ENCODE data around the gene TRIM33.

Gene TRIM33

GRCh38 chr1:114540821-114541220 is 29.8 kb upstream of the TRIM33 start:
- DNase-seq (ENCODE audit: low read depth): no peak
- no peak overlapping the region for H3K4me3 ChIP-seq (ENCODE audit: low read length)

GRCh38 chr1:114540272-114540671 is 29.3 kb upstream of the TRIM33 start:
- Histone ChIP-seq H3K4me3 (ENCODE audit: low read length) (no peak overlapping the region), H3K9ac (ENCODE audit: low read length) (no peak overlapping the region), H3K9me3 (ENCODE audit: control insufficient read depth, low read length) (no peaks in the 10 kb centered on the region), H3K4me1 (ENCODE audit: control insufficient read depth, insufficient read depth, low read length) (no peaks in the 10 kb centered on the region), H3K27me3 (replicated peaks; ENCODE audit: control insufficient read depth, insufficient read depth, low read length) (peaks cover 3% of the 10 kb centered on the region), H3K36me3 (ENCODE audit: control insufficient read depth, insufficient read depth, low read length, severe bottlenecking) (no peaks in the 10 kb centered on the region)
- no peak for DNase-seq (ENCODE audit: low read depth)

More at GRCh38 chr1:114540821-114541220, 29.8 kb upstream of the TRIM33 start:
- Histone ChIP-seq H3K4me1 (ENCODE audit: control insufficient read depth, insufficient read depth, low read length) (no peaks in the 10 kb centered on the region), H3K9ac (ENCODE audit: low read length) (no peak overlapping the region), H3K36me3 (ENCODE audit: control insufficient read depth, insufficient read depth, low read length, severe bottlenecking) (no peaks in the 10 kb centered on the region), H3K27me3 (replicated peaks; ENCODE audit: control insufficient read depth, insufficient read depth, low read length) (peaks cover 3% of the 10 kb centered on the region), H3K9me3 (ENCODE audit: control insufficient read depth, low read length) (no peaks in the 10 kb centered on the region)

GRCh38 chr1:114536043-114536442 is 25.0 kb upstream of the TRIM33 start:
- H3K4me3 ChIP-seq (ENCODE audit: low read length): no peak overlapping the region
- H3K4me1 ChIP-seq (ENCODE audit: control insufficient read depth, insufficient read depth, low read length): no peaks in the 10 kb centered on the region
- H3K9ac ChIP-seq (ENCODE audit: low read length): no peak overlapping the region
- peaks cover 3% of the 10 kb centered on the region for H3K27me3 ChIP-seq (replicated peaks; ENCODE audit: control insufficient read depth, insufficient read depth, low read length)
- no peaks in the 10 kb centered on the region for H3K36me3 ChIP-seq (ENCODE audit: control insufficient read depth, insufficient read depth, low read length, severe bottlenecking)
- H3K9me3 ChIP-seq (ENCODE audit: control insufficient read depth, low read length): no peaks in the 10 kb centered on the region
- DNase-seq (ENCODE audit: low read depth): no peak

- Histone ChIP-seq H3K36me3 (ENCODE audit: control insufficient read depth, insufficient read depth, low read length, severe bottlenecking) (no peaks in the 10 kb centered on the region), H3K9ac (ENCODE audit: low read length) (no peak overlapping the region), H3K27me3 (replicated peaks; ENCODE audit: control insufficient read depth, insufficient read depth, low read length) (peaks cover 3% of the 10 kb centered on the region), H3K4me1 (ENCODE audit: control insufficient read depth, insufficient read depth, low read length) (no peaks in the 10 kb centered on the region), H3K9me3 (ENCODE audit: control insufficient read depth, low read length) (no peaks in the 10 kb centered on the region), H3K4me3 (ENCODE audit: low read length) (no peak overlapping the region)
- DNase-seq (ENCODE audit: low read depth): no peak
Measured at GRCh38 chr1:114535401-114535800, 24.4 kb upstream of the TRIM33 start.

GRCh38 chr1:114531094-114531493 is 20.1 kb upstream of the TRIM33 start:
- Histone ChIP-seq H3K27me3 (replicated peaks; ENCODE audit: control insufficient read depth, insufficient read depth, low read length) (peaks cover 3% of the 10 kb centered on the region), H3K9ac (ENCODE audit: low read length) (no peak overlapping the region), H3K36me3 (ENCODE audit: control insufficient read depth, insufficient read depth, low read length, severe bottlenecking) (no peaks in the 10 kb centered on the region), H3K9me3 (ENCODE audit: control insufficient read depth, low read length) (no peaks in the 10 kb centered on the region), H3K4me3 (ENCODE audit: low read length) (no peak overlapping the region), H3K4me1 (ENCODE audit: control insufficient read depth, insufficient read depth, low read length) (no peaks in the 10 kb centered on the region)
- no peak for DNase-seq (ENCODE audit: low read depth)

- H3K4me1 ChIP-seq (ENCODE audit: control insufficient read depth, insufficient read depth, low read length): no peaks in the 10 kb centered on the region
- H3K36me3 ChIP-seq (ENCODE audit: control insufficient read depth, insufficient read depth, low read length, severe bottlenecking): no peaks in the 10 kb centered on the region
- DNase-seq (ENCODE audit: low read depth): no peak
- no peak overlapping the region for H3K9ac ChIP-seq (ENCODE audit: low read length)
- H3K4me3 ChIP-seq (ENCODE audit: low read length): no peak overlapping the region
- no peaks in the 10 kb centered on the region for H3K9me3 ChIP-seq (ENCODE audit: control insufficient read depth, low read length)
- no peaks in the 10 kb centered on the region for H3K27me3 ChIP-seq (replicated peaks; ENCODE audit: control insufficient read depth, insufficient read depth, low read length)
Measured at GRCh38 chr1:114530224-114530623, 19.2 kb upstream of the TRIM33 start.

- H3K4me1 ChIP-seq (ENCODE audit: control insufficient read depth, insufficient read depth, low read length): no peaks in the 10 kb centered on the region
- no peaks in the 10 kb centered on the region for H3K36me3 ChIP-seq (ENCODE audit: control insufficient read depth, insufficient read depth, low read length, severe bottlenecking)
- no peak overlapping the region for H3K9ac ChIP-seq (ENCODE audit: low read length)
- no peak overlapping the region for H3K4me3 ChIP-seq (ENCODE audit: low read length)
- no peaks in the 10 kb centered on the region for H3K9me3 ChIP-seq (ENCODE audit: control insufficient read depth, low read length)
- no peaks in the 10 kb centered on the region for H3K27me3 ChIP-seq (replicated peaks; ENCODE audit: control insufficient read depth, insufficient read depth, low read length)
- DNase-seq (ENCODE audit: low read depth): no peak
Measured at GRCh38 chr1:114524944-114525343, 13.9 kb upstream of the TRIM33 start.

GRCh38 chr1:114522264-114522575 is 11.2 kb upstream of the TRIM33 start:
- H3K4me3 ChIP-seq (ENCODE audit: low read length): no peak overlapping the region
- DNase-seq (ENCODE audit: low read depth): no peak
- H3K9ac ChIP-seq (ENCODE audit: low read length): no peak overlapping the region
- no peaks in the 10 kb centered on the region for H3K27me3 ChIP-seq (replicated peaks; ENCODE audit: control insufficient read depth, insufficient read depth, low read length)
- no peaks in the 10 kb centered on the region for H3K4me1 ChIP-seq (ENCODE audit: control insufficient read depth, insufficient read depth, low read length)
- H3K9me3 ChIP-seq (ENCODE audit: control insufficient read depth, low read length): no peaks in the 10 kb centered on the region
- H3K36me3 ChIP-seq (ENCODE audit: control insufficient read depth, insufficient read depth, low read length, severe bottlenecking): no peaks in the 10 kb centered on the region

GRCh38 chr1:114521396-114522263 is 10.6 kb upstream of the TRIM33 start:
- Histone ChIP-seq H3K4me1 (ENCODE audit: control insufficient read depth, insufficient read depth, low read length) (no peaks in the 10 kb centered on the region), H3K36me3 (ENCODE audit: control insufficient read depth, insufficient read depth, low read length, severe bottlenecking) (no peaks in the 10 kb centered on the region), H3K4me3 (ENCODE audit: low read length) (no peak overlapping the region), H3K9me3 (ENCODE audit: control insufficient read depth, low read length) (no peaks in the 10 kb centered on the region), H3K9ac (ENCODE audit: low read length) (no peak overlapping the region), H3K27me3 (replicated peaks; ENCODE audit: control insufficient read depth, insufficient read depth, low read length) (no peaks in the 10 kb centered on the region)
- DNase-seq (ENCODE audit: low read depth): no peak

GRCh38 chr1:114517348-114517747 is 6.3 kb upstream of the TRIM33 start:
- no peaks in the 10 kb centered on the region for H3K36me3 ChIP-seq (ENCODE audit: control insufficient read depth, insufficient read depth, low read length, severe bottlenecking)
- H3K4me3 ChIP-seq (ENCODE audit: low read length): no peak overlapping the region

GRCh38 chr1:114512595-114513280 is 1.7 kb upstream of the TRIM33 start:
- no peak for DNase-seq (ENCODE audit: low read depth)
- H3K9ac ChIP-seq (ENCODE audit: low read length): peak overlapping the region; percentile 96
- H3K4me3 ChIP-seq (ENCODE audit: low read length): peak overlapping the region; percentile 98

More at GRCh38 chr1:114517348-114517747, 6.3 kb upstream of the TRIM33 start:
- H3K9me3 ChIP-seq (ENCODE audit: control insufficient read depth, low read length): no peaks in the 10 kb centered on the region
- H3K27me3 ChIP-seq (replicated peaks; ENCODE audit: control insufficient read depth, insufficient read depth, low read length): no peaks in the 10 kb centered on the region
- peaks cover 3% of the 10 kb centered on the region for H3K4me1 ChIP-seq (ENCODE audit: control insufficient read depth, insufficient read depth, low read length)
- H3K9ac ChIP-seq (ENCODE audit: low read length): no peak overlapping the region
- no peak for DNase-seq (ENCODE audit: low read depth)

More at GRCh38 chr1:114512595-114513280, 1.7 kb upstream of the TRIM33 start:
- no peaks in the 10 kb centered on the region for H3K9me3 ChIP-seq (ENCODE audit: control insufficient read depth, low read length)
- H3K27me3 ChIP-seq (replicated peaks; ENCODE audit: control insufficient read depth, insufficient read depth, low read length): no peaks in the 10 kb centered on the region
- peaks cover 23% of the 10 kb centered on the region for H3K4me1 ChIP-seq (ENCODE audit: control insufficient read depth, insufficient read depth, low read length)
- H3K36me3 ChIP-seq (ENCODE audit: control insufficient read depth, insufficient read depth, low read length, severe bottlenecking): no peaks in the 10 kb centered on the region

Data from adipocyte (in vitro differentiated cells).